Activated CD8-positive, alpha-beta T cell treated with anti-CD3 and anti-CD28 coated beads for 36 hours (primary cell): Measurements from ENCODE around the gene JPH2. TPM values are rescaled to one million over a fixed set of nuclear protein-coding genes. Genes with fewer than 3 reads are reported as not detected.

ENCODE experiments used
- ATAC-seq: fragments of 200-7000 bp; cut with Tn5 transposase; one replicate; pipeline ENCODE4 v1.10.0; 2021; ENCODE audit warnings: mild to moderate bottlenecking, moderate library complexity
- CTCF ChIA-PET: fragments of 350-600 bp; sonication (Branson Sonifier 250); formaldehyde crosslinking; loops from one replicate; lab custom pipeline; 2021; ENCODE audit warnings: antibody characterized with exemption; lab: Charles Lee
- POLR2A ChIA-PET: fragments of 350-600 bp; sonication (Branson Sonifier 250); formaldehyde crosslinking; loops from one replicate; lab custom pipeline; 2021; ENCODE audit warnings: antibody characterized with exemption; lab: Charles Lee
- DNase-seq: peaks from one replicate; pipeline ENCODE4 v3.0.0-alpha.2; 2020
- H3K27ac Mint-ChIP-seq: one replicate; pipeline ENCODE4 v1.8.0; 2021; ENCODE audit warnings: mild to moderate bottlenecking, mixed read lengths
- H3K27me3 Mint-ChIP-seq: one replicate; pipeline ENCODE4 v1.8.0; 2021; ENCODE audit warnings: mixed read lengths
- H3K36me3 Mint-ChIP-seq: one replicate; pipeline ENCODE4 v1.8.0; 2021; ENCODE audit warnings: low read depth, mixed read lengths
- H3K4me1 Mint-ChIP-seq: one replicate; pipeline ENCODE4 v1.8.0; 2021; ENCODE audit warnings: low read depth, mixed read lengths
- H3K4me3 Mint-ChIP-seq: one replicate; pipeline ENCODE4 v1.8.0; 2021; ENCODE audit warnings: mild to moderate bottlenecking, moderate library complexity, mixed read lengths
- H3K9me3 Mint-ChIP-seq: one replicate; pipeline ENCODE4 v1.8.0; 2021; ENCODE audit warnings: mixed read lengths
- CTCF ChIP-seq: fragments of 200-600 bp; IDR thresholded peaks from one replicate; pipeline ENCODE4 v1.8.0; 2022; ENCODE audit warnings: antibody characterized with exemption, mild to moderate bottlenecking
- intact Hi-C: fragments of 100-400 bp; cut with micrococcal nuclease; formaldehyde crosslinking; loops from one replicate; pipeline ENCODE4 v1.10.0; 2022
- total RNA-seq, 2 experiments: library from RNA; stranded (reverse); gene quantifications; one replicate each; pipeline ENCODE4 v1.2.3, GENCODE V29; 2021

Gene JPH2
- total RNA-seq, 2 experiments from 2014 or later: 0.47 to 0.54 TPM

DNA sequence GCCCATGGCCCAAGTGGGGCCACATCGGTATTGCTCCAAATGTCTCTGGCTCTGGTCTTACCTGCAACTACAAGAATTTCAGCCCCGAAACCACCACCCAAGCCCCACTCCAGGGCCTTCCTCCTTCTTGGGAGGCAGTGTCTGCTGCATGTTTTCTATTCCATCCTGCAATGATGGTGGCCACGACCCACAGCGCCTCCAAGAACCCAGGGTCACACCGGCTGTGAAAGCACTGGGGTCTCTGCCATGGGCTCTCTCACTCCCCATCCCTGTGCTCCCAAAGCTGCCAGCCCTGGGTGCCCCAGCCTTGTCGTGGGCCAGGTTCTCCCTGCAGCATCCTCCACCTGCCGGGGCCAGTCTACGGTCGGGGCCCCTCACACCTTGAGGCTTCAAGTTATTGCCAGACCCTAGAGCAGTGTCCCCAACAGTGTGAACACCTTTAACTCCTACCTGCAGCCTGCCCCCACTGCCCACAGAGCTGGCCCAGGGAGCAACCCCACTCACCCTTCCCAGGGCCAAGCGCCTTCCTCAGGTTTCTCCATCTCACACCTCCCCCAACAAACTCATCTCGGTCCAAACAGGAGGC, 115.4 kb downstream of the JPH2 start:
- intact Hi-C loops: no loop called here
- peak overlapping the region; percentile 92 for H3K27ac Mint-ChIP-seq
- H3K4me1 Mint-ChIP-seq: peaks cover 74% of the 10 kb centered on the region
- no peak for DNase-seq
- TF ChIP-seq CTCF: no peak
- H3K36me3 Mint-ChIP-seq: no peaks in the 10 kb centered on the region
- no peak for ATAC-seq
- H3K9me3 Mint-ChIP-seq: no peaks in the 10 kb centered on the region
- H3K27me3 Mint-ChIP-seq: peaks cover 2% of the 10 kb centered on the region
- POLR2A ChIA-PET: interaction anchor here (0.9 kb wide), 1 partner anchor 336 kb away, joined by 3 read pairs; no protein-coding TSS in a partner anchor
- CTCF ChIA-PET: interaction anchor here (1.0 to 1.2 kb wide), 2 partner anchors 9 to 321 kb away, joined by 4 to 7 read pairs (median 4); no protein-coding TSS in a partner anchor
- no peak overlapping the region for H3K4me3 Mint-ChIP-seq

DNA sequence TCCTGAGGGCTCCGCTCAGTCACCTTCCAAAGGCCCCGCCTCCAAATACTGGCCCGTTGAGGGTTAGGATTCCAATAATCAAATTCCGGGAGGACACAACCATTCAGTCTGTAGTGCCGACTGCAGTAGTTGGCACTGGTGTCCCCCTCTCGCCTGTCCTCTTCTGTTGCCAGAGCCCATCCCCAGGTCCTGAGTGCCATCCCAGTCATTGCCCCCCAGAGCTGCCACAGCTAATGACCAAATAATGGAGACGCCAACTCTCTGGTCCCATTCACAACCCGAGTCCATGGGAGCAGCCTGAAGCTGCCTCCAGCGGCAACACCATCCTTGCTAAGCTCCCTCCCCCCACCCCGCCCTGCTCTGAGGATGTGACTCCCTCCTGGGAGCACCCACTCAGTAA, 115.9 kb downstream of the JPH2 start:
- CTCF ChIA-PET: interaction anchor here (1.0 to 1.3 kb wide), 2 partner anchors 10 to 14 kb away, joined by 3 to 4 read pairs; no protein-coding TSS in a partner anchor
- Mint-ChIP-seq H3K27me3 (peaks cover 2% of the 10 kb centered on the region), H3K27ac (peak overlapping the region; percentile 92), H3K4me1 (peaks cover 74% of the 10 kb centered on the region), H3K9me3 (no peaks in the 10 kb centered on the region), H3K4me3 (no peak overlapping the region), H3K36me3 (no peaks in the 10 kb centered on the region)
- ATAC-seq (no peak), DNase-seq (no peak)
- TF ChIP-seq CTCF: no peak
- intact Hi-C loops: no loop called here
- POLR2A ChIA-PET: interaction anchor here (0.9 kb wide), 1 partner anchor 335 kb away, joined by 3 read pairs; no protein-coding TSS in a partner anchor

- Mint-ChIP-seq H3K27me3 (peaks cover 2% of the 10 kb centered on the region), H3K4me1 (peaks cover 72% of the 10 kb centered on the region), H3K27ac (peak overlapping the region; percentile 92), H3K9me3 (no peaks in the 10 kb centered on the region), H3K4me3 (peak overlapping the region; percentile 57), H3K36me3 (no peaks in the 10 kb centered on the region)
- ChIA-PET CTCF (interaction anchor here (1.2 to 2.3 kb wide), 5 partner anchors 10 to 86 kb away, joined by 3 to 9 read pairs (median 5); no protein-coding TSS in a partner anchor), POLR2A (interaction anchor here (1.4 to 1.8 kb wide), 2 partner anchors 42 to 319 kb away, joined by 3 to 9 read pairs; no protein-coding TSS in a partner anchor)
- intact Hi-C loops: no loop called here
- ATAC-seq (peak; percentile 17), DNase-seq (peak; percentile 56)
- no peak for TF ChIP-seq CTCF
Measured at GRCh38 chr20:44070139-44070900, 116.7 kb downstream of the JPH2 start.

GRCh38 chr20:44069203-44070011, 117.6 kb downstream of the JPH2 start:
- H3K36me3 Mint-ChIP-seq: no peaks in the 10 kb centered on the region
- peak overlapping the region; percentile 92 for H3K27ac Mint-ChIP-seq
- TF ChIP-seq CTCF: no peak
- intact Hi-C loops: no loop called here
- H3K4me3 Mint-ChIP-seq: peak overlapping the region; percentile 57
- ChIA-PET POLR2A (interaction anchor here (0.7 to 1.8 kb wide), 5 partner anchors 11 to 318 kb away, joined by 3 to 9 read pairs (median 3); no protein-coding TSS in a partner anchor), CTCF (interaction anchor here (1.0 to 2.3 kb wide), 7 partner anchors 10 to 91 kb away, joined by 3 to 9 read pairs (median 4); no protein-coding TSS in a partner anchor)
- DNase-seq (peak; percentile 90), ATAC-seq (peak; percentile 70)
- H3K9me3 Mint-ChIP-seq: no peaks in the 10 kb centered on the region
- peaks cover 2% of the 10 kb centered on the region for H3K27me3 Mint-ChIP-seq
- peaks cover 63% of the 10 kb centered on the region for H3K4me1 Mint-ChIP-seq
